B cell (primary cell): Measurements from ENCODE around the gene ZNF648. TPM values are rescaled to one million over a fixed set of nuclear protein-coding genes. Genes with fewer than 3 reads are reported as not detected.
A peak's percentile ranks its signal among the peaks of the same experiment; 100 is the strongest.

Source experiments
- ATAC-seq: fragments of 200-7000 bp; cut with Tn5 transposase; one replicate; pipeline ENCODE4 v1.10.0; 2021; ENCODE audit warnings: low read depth, mild to moderate bottlenecking, moderate number of reproducible peaks, moderate library complexity
- CTCF ChIA-PET: fragments of 350-600 bp; sonication (Branson Sonifier 250); formaldehyde crosslinking; loops from one replicate; lab custom pipeline; 2021; ENCODE audit warnings: antibody characterized with exemption, inconsistent platforms; lab: Charles Lee
- POLR2A ChIA-PET: fragments of 350-600 bp; sonication (Branson Sonifier 250); formaldehyde crosslinking; loops from one replicate; lab custom pipeline; 2021; ENCODE audit warnings: antibody characterized with exemption; lab: Charles Lee
- DNase-seq: peaks from one replicate; pipeline ENCODE4 v3.0.0; 2013
- H2AFZ ChIP-seq: 2 replicates; pipeline ENCODE4 v1.6.1; 2012; ENCODE audit warnings: mild to moderate bottlenecking, low read depth, low read length; ENCODE audit not compliant: insufficient read depth, poor library complexity, severe bottlenecking
- H3K27ac ChIP-seq, 2 donors: 1 replicate in 1 of 2; 2 replicates in 1 of 2; pipeline ENCODE4 v1.5.1; 2012 to 2013; ENCODE audit warnings: low read length in 2 of 2, mild to moderate bottlenecking in 2 of 2, moderate library complexity in 1 of 2
- H3K27me3 ChIP-seq, 4 experiments: fragments of 200-600 bp in 1 of 4; sonication (generic) in 1 of 4; replicated peaks in 1 of 4; 1 replicate in 2 of 4; 2 replicates in 2 of 4; pipeline versions ENCODE4 v1.6.1 to v1.7.0; 2013 to 2016; ENCODE audit warnings: low read length in 3 of 4, mild to moderate bottlenecking in 2 of 4, mixed read lengths in 1 of 4, moderate library complexity in 1 of 4; ENCODE audit not compliant: insufficient read depth in 4 of 4, control insufficient read depth in 3 of 4; ENCODE audit errors: control extremely low read depth in 1 of 4
- H3K36me3 ChIP-seq, 2 experiments: replicated peaks in 1 of 2; 1 replicate in 1 of 2; 2 replicates in 1 of 2; pipeline versions ENCODE4 v1.6.1 to v1.7.1; 2013; ENCODE audit warnings: low read length in 1 of 2; ENCODE audit not compliant: insufficient read depth in 2 of 2, control insufficient read depth in 1 of 2; ENCODE audit errors: control extremely low read depth in 1 of 2, extremely low read depth in 1 of 2
- H3K4me1 ChIP-seq, 2 donors: fragments of 200-600 bp in 1 of 2; sonication (generic) in 1 of 2; 1 replicate in 1 of 2; 2 replicates in 1 of 2; pipeline versions ENCODE4 v1.5.1 to v1.6.1; 2013 to 2017; ENCODE audit warnings: low read length in 2 of 2; ENCODE audit not compliant: control insufficient read depth in 2 of 2, insufficient read depth in 2 of 2
- H3K4me2 ChIP-seq: replicated peaks from 2 replicates; pipeline ENCODE3; 2012; ENCODE audit warnings: mild to moderate bottlenecking, low read depth, low read length; ENCODE audit not compliant: poor library complexity, severe bottlenecking
- H3K4me3 ChIP-seq, 5 experiments: fragments of 200-600 bp in 1 of 5; sonication (generic) in 1 of 5; 1 replicate in 3 of 5; 2 replicates in 2 of 5; pipeline versions ENCODE4 v1.5.1 to v1.7.0; 2011 to 2016; ENCODE audit warnings: low read length in 4 of 5, mild to moderate bottlenecking in 4 of 5, low read depth in 2 of 5, control low read depth in 1 of 5, moderate library complexity in 1 of 5; ENCODE audit not compliant: insufficient read depth in 1 of 5; ENCODE audit errors: control extremely low read depth in 1 of 5, extremely low read depth in 1 of 5
- H3K79me2 ChIP-seq: fragments of 200-600 bp; sonication (generic); one replicate; pipeline ENCODE4 v1.6.0; 2016; ENCODE audit warnings: low read length; ENCODE audit not compliant: control insufficient read depth, insufficient read depth
- H3K9ac ChIP-seq: fragments of 200-600 bp; sonication (generic); 2 replicates; pipeline ENCODE4 v1.6.1; 2017; ENCODE audit warnings: mild to moderate bottlenecking, low read length, moderate library complexity
- H3K9me3 ChIP-seq, 3 donors: one replicate each; pipeline versions ENCODE4 v1.6.1 to v1.7.1; 2013; ENCODE audit warnings: low read length in 2 of 3; ENCODE audit not compliant: control insufficient read depth in 2 of 3, insufficient read depth in 1 of 3; ENCODE audit errors: control extremely low read depth in 1 of 3
- H4K20me1 ChIP-seq: 2 replicates; pipeline ENCODE4 v1.6.0; 2012; ENCODE audit warnings: mild to moderate bottlenecking, low read length; ENCODE audit not compliant: insufficient read depth, control insufficient read depth, poor library complexity, severe bottlenecking
- H3K27ac Mint-ChIP-seq: one replicate; pipeline ENCODE4 v1.8.0; 2021; ENCODE audit warnings: mixed read lengths
- H3K27me3 Mint-ChIP-seq: one replicate; pipeline ENCODE4 v1.8.0; 2021; ENCODE audit warnings: mixed read lengths
- H3K4me1 Mint-ChIP-seq: one replicate; pipeline ENCODE4 v1.8.0; 2021; ENCODE audit warnings: mixed read lengths
- H3K4me3 Mint-ChIP-seq: one replicate; pipeline ENCODE4 v1.8.0; 2021; ENCODE audit warnings: mixed read lengths
- H3K9me3 Mint-ChIP-seq: one replicate; pipeline ENCODE4 v1.8.0; 2022; ENCODE audit warnings: mixed read lengths; ENCODE audit not compliant: insufficient read depth
- CTCF ChIP-seq: fragments of 200-600 bp; IDR thresholded peaks from one replicate; pipeline ENCODE4 v1.8.0; 2022; ENCODE audit warnings: antibody characterized with exemption, mild to moderate bottlenecking
- EZH2 ChIP-seq: IDR thresholded peaks from 2 replicates; pipeline ENCODE4 v1.6.1; 2012; ENCODE audit warnings: borderline replicate concordance, low read depth, mild to moderate bottlenecking, moderate library complexity, low read length; ENCODE audit not compliant: insufficient read depth, poor library complexity, severe bottlenecking
- WGBS: methylation state at CpG from one replicate; pipeline ENCODE4 v1.1.5; 2013; ENCODE audit warnings: missing lambda C conversion rate; ENCODE audit not compliant: insufficient coverage; 5-methylcytosine and 5-hydroxymethylcytosine counted together
- intact Hi-C: fragments of 100-400 bp; cut with micrococcal nuclease; formaldehyde crosslinking; loops from one replicate; pipeline ENCODE4 v1.10.0; 2022
- polyA plus RNA-seq: library from polyadenylated mRNA; depleted of rRNA; stranded (reverse); fragments of >200 nt; gene quantifications from 2 replicates; pipeline ENCODE4 v1.2.3, GENCODE V29; 2012
- total RNA-seq, 2 donors: library from RNA; stranded (reverse); fragments of 120-200 nt in 1 of 2; gene quantifications; 1 replicate in 1 of 2; 2 replicates in 1 of 2; pipeline versions ENCODE4 v1.2.3 to v1.2.4, GENCODE V29; 2013 to 2022

ZNF648 gene
- total and polyA plus RNA-seq, 2 donors (not counting 1 experiment from before 2014, with no cell fraction given), result not detected

- no peak overlapping the region for H3K4me2 ChIP-seq
- WGBS, result 23% methylated on average over 80 of the region's 80 CpGs
- H3K27me3 Mint-ChIP-seq, result peaks cover 41% of the 10 kb centered on the region
- CTCF ChIA-PET, result no interaction called here
- no peak overlapping the region for H3K4me3 ChIP-seq
- H3K79me2 ChIP-seq, result no peaks in the 10 kb centered on the region
- intact Hi-C loops, result no loop called here
- H3K4me3 Mint-ChIP-seq, result no peak overlapping the region
- no peaks in the 10 kb centered on the region for H3K9me3 ChIP-seq
- no peak for ATAC-seq
- no peaks in the 10 kb centered on the region for H3K4me1 Mint-ChIP-seq
- no peaks in the 10 kb centered on the region for H4K20me1 ChIP-seq
- H3K4me1 ChIP-seq, result no peaks in the 10 kb centered on the region
- no peak overlapping the region for H3K9ac ChIP-seq
- H3K36me3 ChIP-seq, result no peaks in the 10 kb centered on the region
- no peak overlapping the region for H2AFZ ChIP-seq
- H3K27ac Mint-ChIP-seq, result no peak overlapping the region
- TF ChIP-seq EZH2 (no peak), CTCF (no peak)
- POLR2A ChIA-PET, result no interaction called here
- H3K27me3 ChIP-seq, result peaks cover 0 to 38% (median 7%) of the 10 kb centered on the region in 4 experiments
- no peak overlapping the region for H3K27ac ChIP-seq
- no peak for DNase-seq
- no peaks in the 10 kb centered on the region for H3K9me3 Mint-ChIP-seq
These were observed 4.7 kb downstream of the ZNF648 start for GRCh38 chr1:182056601-182057366.

- no CpG with 5 or more reads among the region's 4 CpGs for WGBS
- no peaks in the 10 kb centered on the region for H3K9me3 ChIP-seq
- H3K79me2 ChIP-seq, result no peaks in the 10 kb centered on the region
- H3K36me3 ChIP-seq, result no peaks in the 10 kb centered on the region
- no peak overlapping the region for H3K27ac ChIP-seq
- DNase-seq (peak; percentile 57), ATAC-seq (no peak)
- Mint-ChIP-seq H3K4me1 (no peaks in the 10 kb centered on the region), H3K27ac (no peak overlapping the region), H3K4me3 (no peak overlapping the region), H3K27me3 (peaks cover 26% of the 10 kb centered on the region), H3K9me3 (no peaks in the 10 kb centered on the region)
- no peak overlapping the region for H3K4me2 ChIP-seq
- H2AFZ ChIP-seq, result no peak overlapping the region
- peaks cover 0 to 27% (median 7%) of the 10 kb centered on the region in 4 experiments for H3K27me3 ChIP-seq
- H4K20me1 ChIP-seq, result no peaks in the 10 kb centered on the region
- H3K4me1 ChIP-seq, result no peaks in the 10 kb centered on the region
- intact Hi-C loops, result loop anchor here (2.0 kb wide), 1 partner anchor 864 kb away; no protein-coding TSS in a partner anchor
- H3K9ac ChIP-seq, result no peak overlapping the region
- TF ChIP-seq EZH2, result no peak
- peak; percentile 80 for TF ChIP-seq CTCF
- POLR2A ChIA-PET, result no interaction called here
- CTCF ChIA-PET, result interaction anchor here (0.6 to 5.4 kb wide), 21 partner anchors 8 to 865 kb away, joined by 3 to 82 read pairs (median 4); no protein-coding TSS in a partner anchor
- H3K4me3 ChIP-seq, result no peak overlapping the region
These were observed 6.7 kb downstream of the ZNF648 start for GRCh38 chr1:182054698-182055326.
